DMS53 treated with DMSO at 0.1 percent for 48 hours (cell line): ENCODE data around the gene MRPL55.

ENCODE experiments used
- DNase-seq: peaks from one replicate; lab custom pipeline; 2025; ENCODE audit not compliant: unreplicated experiment; lab: John Stamatoyannopoulos, UW

Gene MRPL55

DNA sequence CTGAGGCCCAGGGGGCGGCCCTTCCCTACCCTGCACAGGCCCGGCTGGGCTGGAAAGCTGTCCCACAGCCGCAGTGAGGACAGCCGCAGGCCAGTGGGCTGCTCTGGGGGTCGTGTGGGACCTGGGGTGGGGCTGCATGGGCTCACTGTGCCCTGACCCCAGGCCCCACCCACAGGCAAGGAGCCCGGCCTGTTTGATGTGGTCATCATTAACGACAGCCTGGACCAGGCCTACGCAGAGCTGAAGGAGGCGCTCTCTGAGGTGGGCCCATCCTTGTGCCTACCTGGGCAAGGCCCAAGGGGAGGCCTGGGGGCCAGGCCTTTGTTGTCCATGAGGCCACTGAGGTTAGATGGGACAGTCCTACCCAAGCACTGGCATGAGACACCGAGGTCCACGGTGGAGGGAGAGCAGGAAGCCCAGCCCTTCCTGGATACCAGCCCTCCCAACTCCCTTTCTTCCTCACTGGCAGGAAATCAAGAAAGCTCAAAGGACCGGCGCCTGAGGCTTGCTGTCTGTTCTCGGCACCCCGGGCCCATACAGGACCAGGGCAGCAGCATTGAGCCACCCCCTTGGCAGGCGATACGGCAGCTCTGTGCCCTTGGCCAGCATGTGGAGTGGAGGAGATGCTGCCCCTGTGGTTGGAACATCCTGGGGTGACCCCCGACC is 39.2 kb upstream of the MRPL55 start:
- DNase-seq = no peak

DNA sequence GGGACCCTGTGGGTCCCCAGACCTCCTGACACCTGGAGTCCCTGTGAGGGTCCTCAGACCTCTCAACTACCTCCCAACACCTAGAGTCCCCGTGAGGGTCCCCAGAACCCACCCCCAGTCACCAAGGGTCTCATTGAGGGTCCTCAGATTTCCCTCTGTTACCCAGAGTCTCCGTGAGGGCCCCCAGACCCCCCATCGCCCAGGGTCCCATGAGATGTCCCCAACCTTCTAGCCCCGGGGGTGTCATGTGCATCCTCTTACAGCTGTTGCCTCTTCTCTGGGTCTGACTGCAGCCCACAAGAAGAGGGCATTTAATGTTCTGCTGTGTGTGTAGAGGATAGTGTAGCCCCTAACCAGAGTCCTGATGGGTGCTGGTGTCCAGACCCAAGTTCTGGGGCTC is 38.7 kb upstream of the MRPL55 start:
- no peak for DNase-seq

DNA sequence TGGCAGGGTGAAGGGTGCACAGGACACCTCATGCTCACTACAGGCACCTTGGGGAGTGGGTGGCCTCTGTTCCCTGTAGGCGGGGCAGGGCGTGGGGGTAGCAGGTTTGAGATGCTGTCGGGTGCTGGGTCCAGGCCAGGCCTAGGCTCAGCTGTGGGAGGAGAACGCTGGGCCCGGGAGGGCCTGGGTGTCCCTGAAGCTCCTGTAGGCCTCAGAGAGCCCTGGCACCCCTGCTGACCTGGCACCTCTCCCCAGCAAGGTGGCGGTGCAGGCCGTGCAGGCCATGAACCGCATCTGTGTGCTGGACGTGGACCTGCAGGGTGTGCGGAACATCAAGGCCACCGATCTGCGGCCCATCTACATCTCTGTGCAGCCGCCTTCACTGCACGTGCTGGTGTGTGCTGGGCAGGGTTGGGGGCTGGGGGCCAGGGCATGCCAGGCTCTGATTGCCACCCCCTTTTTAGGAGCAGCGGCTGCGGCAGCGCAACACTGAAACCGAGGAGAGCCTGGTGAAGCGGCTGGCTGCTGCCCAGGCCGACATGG is 38.1 kb upstream of the MRPL55 start:
- DNase-seq = no peak

DNA sequence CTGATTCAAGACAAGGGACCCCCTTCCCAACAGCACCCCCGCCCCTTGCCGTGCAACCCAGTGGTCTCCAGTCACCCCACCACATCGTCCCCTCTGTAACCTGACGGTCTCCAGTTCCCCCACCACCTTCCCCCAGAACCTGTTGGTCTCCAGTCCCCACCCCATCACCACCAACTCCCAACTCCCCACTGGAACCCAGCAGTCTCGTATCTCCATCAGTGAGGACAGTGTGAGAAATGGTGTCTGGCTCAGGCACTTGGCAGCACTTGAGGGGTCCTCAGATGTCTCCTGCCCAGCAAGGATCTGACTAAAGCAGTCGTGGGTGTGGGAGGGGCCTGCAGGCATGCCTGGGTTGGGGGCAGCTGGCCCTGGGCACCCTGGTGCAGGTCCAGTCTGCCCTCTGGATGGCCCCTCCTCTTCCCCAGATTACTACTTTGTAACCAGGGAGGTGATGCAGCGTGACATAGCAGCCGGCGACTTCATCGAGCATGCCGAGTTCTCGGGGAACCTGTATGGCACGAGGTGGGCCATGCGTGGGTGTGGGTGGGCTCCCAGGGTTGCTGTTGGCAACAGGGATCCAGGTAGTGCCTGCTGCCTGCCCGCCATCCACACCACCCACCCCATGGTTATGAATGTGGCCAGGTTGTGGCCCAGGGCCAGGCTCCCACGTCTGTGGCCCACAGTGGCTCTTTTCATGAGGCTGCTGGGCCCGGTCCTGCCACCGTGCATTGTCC is 37.5 kb upstream of the MRPL55 start:
- DNase-seq = no peak

DNA sequence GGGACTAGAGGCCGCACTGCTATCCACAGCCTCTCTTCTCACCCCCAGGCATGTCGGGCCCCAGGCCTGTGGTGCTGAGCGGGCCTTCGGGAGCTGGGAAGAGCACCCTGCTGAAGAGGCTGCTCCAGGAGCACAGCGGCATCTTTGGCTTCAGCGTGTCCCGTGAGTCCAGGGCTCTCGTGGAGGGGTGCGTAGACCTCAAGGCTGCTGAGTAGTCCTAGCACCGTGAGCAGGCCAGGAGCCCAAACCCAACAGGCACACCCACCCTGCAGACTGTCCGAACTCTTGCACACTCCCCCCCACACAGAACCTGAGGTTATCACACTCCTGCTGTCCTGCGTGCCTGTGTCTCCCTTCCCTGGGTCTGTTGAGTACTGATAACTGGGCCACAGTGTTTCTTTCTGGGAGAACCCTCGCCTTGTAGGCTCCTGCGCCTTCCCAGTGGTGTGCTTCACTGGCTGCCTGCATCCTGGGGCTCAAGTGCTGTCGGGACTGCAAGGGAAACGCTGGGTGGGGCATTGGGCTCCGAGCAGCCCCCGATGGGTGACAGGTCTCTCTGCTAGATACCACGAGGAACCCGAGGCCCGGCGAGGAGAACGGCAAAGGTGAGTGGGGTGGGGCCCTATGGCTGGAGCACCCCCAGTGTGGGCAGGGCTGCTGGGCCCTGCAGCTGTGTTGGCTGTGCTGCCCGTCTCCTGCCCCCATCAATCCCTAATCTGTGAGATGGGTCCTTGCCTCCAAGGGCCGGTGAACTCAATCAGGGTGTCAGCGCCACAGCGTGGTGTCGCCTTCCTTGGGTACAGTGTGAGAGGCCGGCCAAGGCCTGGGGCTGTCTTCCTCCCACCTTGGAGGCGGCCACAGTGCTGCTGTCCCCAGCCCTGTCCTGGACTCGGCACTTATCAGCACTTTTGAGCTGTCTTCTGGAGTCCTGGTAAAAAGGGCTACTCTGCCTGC is 36.6 kb upstream of the MRPL55 start:
- no peak for DNase-seq

DNA sequence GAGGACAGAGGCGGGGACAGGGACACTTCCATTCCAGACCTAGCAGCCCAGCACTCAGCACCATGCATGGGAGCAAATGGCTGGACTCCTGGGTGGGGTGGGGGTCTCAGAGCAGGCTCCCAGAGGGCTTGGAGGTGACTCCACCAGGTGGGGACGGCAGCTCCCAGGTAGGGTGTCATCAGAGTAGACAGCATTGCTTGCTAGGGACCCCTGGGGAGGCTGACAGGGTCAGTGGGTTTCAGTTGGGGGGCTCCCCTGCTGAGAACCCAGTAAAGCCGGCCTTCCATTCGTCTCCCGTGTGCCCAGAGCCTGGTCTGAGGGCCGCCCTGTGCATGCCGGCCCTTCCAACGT is 35.9 kb upstream of the MRPL55 start:
- DNase-seq = no peak

DNA sequence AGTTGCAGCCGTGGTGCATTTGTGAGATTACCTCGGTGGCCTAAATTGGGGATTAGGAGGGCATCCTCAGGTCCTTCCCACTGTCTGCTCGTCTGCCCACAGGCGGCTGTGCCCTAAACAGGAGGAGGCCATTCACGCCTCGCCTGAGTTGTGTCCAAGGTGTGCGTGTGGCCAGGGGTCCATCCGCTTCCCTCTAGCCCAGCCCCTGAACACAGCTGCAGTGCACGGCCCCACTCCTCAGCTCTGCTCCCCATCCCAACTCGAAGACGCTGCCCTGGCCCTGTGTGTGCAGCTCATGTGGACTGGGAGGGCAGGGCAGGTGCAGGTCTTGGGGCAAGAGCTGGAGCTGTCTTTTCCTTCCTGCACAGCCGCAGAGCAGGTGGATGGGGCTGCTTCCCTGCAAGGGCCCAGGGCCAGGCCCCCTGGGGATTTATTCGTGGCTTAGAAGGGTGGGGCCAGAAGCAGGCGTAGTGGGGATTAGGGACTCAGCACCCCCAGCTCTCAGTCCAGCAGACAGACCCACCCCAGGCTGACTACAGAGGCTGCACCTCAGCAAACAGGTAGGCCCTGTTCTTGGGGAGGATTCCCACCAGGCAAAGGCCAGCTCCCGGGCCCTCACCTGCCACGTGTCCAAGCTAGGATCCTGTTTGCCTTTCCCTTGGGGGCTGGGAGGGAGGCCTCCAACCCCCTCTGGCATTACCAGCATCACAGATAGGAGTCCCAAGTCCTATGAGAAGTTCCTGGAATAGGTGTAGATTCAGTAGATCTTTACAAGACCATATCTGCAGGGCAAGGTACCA is 35.3 kb upstream of the MRPL55 start:
- no peak for DNase-seq

DNA sequence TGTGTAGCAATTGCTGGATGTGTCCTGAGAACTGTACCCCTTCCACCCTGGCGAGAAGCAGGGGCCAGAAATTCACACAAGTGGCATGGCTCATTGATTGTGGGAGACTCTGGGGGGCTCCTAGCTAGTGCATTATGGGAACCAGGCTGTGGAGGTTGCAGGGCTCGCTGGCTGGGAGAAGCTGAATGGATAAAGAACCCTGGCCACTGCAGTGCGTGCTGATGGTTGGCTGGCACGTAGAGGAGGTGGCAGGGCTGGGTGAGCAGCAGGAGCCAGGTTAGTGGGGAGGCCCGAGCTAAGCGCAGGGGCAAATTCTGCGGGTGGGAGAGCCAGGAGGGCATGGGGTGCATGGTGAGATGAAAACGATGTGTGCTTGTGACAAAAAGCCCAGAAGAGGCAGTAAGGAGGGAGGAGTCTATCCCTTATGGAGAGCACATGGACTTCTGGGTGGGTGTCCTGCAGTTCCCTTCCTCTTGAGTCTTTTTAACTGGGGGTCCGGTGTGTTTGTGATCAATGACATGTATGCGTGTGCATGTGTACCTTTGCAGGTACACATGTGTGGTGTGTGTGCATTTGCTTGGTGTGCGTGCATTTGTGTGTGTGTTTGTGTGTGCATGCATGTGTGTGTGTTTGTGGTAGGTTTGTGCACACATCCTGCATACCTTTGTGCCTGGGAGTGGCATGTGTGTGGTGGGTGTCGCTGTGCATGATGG is 34.5 kb upstream of the MRPL55 start:
- DNase-seq = no peak

DNA sequence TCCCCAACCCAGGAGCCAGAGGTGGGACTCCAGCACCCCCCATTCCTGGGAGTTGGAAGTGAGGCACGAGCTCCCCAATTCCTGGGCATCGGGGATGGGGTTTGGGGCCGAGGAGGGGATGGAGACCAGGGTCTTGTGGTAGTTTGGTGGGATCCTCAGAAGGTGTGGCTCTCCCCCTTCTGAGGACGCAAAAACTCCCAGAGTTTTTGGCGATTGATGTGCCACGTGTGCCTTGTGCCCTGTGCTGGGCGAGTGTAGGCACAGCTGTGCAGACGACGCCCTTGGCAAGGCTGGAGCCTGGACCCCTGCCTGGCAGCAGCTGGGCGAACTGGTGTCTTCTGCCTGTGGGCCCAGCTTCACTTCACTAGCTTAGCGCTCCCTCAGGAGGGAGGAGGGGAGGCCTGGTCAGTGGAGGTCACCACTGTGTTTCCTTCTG is 33.6 kb upstream of the MRPL55 start:
- no peak for DNase-seq

DNA sequence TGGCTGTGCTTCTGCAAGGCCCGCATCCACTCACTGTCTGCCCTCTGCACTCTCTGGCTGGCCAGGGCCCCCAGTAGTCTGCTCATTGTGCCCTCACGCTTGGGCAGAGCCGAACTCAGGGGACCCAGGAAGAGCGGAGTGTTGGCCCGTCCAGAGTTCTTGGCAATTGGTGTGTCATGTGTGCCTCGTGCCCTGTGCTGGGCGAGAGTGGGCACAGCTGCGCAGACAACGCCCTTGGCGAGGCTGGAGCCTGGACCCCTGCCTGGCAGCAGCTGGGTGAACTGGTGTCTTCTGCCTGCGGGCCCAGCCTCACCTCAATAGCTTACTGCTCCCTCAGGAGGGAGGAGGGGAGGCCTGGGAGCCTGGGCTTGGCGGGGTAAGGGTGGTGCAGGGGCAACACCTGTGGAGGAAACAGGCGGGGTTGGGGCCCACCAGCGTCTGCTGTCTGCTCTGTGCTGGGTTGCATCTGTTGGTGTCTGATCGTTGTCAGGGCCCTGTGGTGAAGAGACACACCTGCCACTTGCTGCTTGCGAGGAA is 33.1 kb upstream of the MRPL55 start:
- DNase-seq = no peak

DNA sequence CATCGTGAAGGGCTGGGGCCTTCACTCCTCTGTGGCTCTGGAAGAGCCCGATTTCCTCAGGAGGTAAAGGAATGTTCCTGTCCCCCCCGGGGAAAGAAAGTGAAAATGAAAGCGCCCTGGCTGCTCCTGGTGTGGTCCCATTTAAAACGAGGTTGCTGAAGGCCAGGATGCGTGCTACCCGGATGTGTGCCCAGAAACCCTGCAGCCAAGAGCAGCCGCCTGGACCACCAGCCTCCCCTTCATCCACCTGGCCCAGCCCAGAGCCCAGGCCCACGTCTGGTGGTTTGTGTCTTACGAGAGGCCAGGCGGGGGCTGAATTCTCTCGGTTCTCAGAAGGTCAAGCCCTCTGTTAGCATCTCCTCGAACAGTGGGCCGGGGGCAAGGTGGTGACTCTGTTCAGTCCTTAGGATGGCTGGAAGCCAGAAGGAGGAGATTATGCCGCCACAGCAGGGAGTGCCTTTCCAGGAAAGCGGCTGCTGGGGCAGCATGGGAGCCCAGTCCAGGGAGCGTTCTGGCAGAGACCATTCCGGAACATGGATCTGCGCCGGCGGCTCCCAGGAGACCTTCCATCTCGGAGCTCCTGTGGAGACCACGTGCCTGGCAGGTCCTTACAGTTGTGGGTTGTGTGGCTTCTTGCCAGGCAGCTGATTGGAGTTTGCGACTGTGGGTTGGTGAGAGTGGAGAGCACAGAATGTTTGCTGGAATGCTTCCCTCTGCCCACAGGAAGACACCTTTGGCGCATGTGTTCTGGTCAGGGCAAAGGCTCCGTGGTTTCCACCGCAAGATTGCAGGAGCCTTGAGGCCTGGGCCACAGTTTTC is 32.3 kb upstream of the MRPL55 start:
- no peak for DNase-seq

DNA sequence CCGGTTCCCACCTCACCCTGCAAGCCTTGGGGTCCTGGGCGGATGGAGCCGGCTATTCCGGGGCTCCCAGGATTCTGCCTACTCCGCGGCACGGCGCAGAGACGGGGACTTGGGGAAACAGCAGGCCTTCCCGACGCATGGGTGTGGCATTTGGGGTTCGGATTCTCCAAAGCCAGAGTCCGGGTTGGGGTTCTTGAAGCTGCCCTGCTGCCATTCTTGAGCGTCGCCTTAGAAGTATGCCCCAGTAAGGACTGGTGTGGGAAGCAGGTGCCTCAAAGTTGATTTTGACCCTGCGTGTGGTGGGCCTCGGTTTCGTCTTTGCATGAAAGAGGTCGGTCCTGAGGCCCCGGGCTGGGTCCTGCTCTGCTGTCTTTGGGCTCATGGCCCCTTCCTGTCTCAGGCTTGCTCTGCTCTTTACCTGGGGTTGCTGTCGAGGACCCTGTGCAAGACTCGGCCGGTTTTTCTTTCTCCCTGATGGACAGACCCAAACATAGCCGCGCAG is 31.7 kb upstream of the MRPL55 start:
- DNase-seq = no peak

DNA sequence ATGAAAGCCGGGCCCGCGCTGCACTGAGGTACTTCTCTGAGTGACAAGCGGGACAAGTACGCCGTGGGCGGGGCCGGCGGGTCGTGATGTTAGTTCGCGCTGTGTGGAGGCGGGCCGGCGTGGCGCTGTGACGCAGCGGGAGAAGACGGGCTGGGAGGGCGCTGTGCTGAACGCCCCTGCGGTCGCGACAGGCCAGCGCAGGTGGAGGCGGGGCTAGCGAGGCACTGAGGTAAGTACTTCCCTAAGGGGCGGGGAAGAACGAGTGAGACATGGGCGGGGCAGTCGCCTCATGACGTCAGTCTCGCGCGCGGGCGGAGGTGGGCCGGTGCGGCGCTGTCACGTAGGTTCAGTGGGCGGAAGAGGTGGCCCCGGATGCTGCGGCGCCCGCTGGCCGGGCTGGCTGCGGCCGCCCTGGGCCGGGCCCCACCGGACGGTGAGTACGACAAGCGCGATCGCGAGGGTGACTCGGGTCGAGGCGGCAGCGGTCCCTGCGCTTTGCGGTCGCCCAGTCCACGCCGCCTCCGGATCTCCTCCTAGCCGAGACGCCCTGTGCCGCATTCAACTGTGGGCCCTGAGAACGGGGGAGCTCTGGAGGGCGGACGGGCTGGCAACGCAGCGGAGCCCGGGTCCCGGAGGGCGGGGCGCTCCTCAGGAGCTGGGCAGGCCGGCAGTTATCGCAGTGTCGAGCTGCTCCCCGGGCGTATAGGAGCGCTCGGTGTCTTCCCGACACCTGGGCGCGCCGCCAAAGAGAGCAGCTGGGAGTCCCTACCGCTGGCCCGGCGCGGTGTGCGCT is 31.0 kb upstream of the MRPL55 start, which contains the start of gene GUK1:
GUK1 (plus strand) TSS at position 349 of the 793 bp plus-strand sequence; CDS start at position 373, 24 bp downstream.
- DNase-seq = peak; percentile 99

DNA sequence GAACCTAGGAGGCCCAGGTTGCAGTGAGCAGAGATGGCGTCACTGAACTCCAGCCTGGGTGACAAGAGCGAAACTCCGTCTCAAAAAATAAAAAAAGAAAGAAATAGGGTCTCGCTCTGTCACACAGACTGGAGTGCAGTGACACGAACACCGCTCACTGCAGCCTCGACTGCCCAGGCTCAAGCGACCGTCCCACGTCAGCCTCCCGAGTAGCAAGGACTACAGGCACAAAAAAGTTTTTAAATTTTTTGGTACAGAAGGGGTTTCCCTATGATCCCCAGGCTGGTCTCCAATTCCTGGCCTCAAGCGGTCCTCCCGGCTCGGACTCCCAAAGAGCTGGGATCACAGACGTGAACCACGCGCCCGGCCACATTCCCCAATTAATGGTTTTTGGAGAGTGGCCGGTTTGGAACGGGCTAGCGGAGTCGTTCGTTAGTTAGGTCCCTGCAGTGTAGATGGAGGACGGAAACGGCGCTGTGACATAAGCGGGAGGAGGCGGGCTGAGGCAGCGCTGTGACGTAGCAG is 30.4 kb upstream of the MRPL55 start:
- DNase-seq = no peak

DNA sequence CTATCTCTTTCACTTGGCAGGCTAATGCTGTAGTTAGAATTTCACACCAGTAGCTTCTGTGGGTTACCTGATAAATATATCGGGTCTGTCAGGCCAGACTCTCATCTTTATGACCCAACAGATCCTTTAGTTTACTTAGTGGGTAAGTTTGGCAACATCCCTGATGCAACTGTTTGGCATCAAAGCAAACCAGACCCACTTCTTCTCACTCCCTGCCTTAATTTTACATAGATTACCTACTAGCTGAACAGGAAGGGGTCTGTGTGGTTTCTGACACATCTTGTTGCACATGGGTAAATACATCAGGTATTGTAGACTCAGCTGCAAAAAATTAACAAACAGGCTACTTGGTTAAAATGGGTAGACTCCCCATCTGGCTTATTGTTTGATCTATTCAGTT is 27.8 kb upstream of the MRPL55 start:
- DNase-seq = no peak

DNA sequence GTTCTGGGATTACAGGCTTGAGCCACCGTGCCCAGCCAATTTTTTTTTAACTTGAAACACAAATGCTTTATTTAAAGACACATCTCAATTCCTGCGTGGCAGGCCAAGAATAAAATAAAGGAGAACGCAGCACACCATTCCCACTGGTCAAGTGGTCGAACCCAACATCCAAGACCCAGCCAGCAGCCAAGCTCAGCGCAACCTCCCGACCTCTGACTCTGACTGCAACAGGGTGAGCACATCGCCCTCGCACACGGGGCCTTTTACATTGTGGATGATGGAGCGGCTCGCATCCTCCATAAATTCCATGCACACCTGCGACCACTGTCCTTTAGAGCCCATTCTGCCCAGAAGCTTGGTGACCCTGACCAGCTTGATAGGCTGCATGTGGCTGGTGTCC is 25.5 kb upstream of the MRPL55 start:
- no peak for DNase-seq

DNA sequence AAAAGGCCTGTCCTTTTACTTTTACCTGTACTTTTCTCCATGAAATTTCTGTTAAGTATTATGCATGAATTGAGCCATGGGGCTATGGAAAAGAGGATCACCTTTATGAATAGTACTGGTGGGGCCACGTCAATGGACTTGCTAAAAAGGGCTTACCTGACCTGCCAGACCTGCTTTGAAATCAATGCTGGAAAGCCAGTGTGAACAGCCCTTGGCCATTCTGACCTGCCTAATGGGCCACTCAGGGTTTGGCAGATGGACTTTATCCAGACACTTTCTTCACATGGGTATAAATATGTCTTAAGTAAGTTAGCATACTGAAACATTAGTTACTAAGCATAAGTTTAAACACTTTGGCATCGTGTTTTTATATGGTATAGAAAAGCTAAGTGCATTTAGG is 22.7 kb upstream of the MRPL55 start:
- no peak for DNase-seq

DNA sequence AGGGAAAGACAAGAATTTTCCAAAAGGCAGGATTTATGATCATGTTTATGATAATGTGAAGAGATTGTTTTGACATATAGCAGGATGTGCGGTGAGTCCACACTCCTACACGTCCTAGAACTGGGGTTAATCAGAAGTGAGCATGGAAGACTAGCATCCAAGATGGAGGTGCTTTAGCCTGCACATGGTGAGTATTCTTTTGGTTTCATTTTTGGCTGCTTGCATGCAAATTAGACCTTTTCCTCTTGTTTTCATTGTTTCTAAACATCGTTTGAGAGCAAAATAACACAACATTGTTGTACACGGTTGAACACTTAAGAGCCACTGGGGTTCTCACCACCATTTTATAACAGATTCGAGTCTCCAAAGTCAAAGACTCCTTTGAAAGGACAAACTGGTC is 16.1 kb upstream of the MRPL55 start:
- DNase-seq = no peak
